D721Med (cell line): ENCODE results near the gene CD2BP2.

Experiments
- DNase-seq: peaks from one replicate; pipeline ENCODE4 v3.0.0; 2011; ENCODE audit warnings: low spot score; ENCODE audit not compliant: insufficient read length
- FAIRE-seq: peaks from 2 replicates; lab custom pipeline; 2011; peaks lifted over from hg19 to GRCh38; lab: Jason Lieb, UNC
- TF ChIP-seq, protein P1 (sequence below): IDR thresholded peaks from 2 replicates; pipeline ENCODE4 v1.5.1; 2012; ENCODE audit warnings: mild to moderate bottlenecking, control low read depth; ENCODE audit not compliant: insufficient read depth; ENCODE audit errors: missing control alignments

The CD2BP2 gene

DNA sequence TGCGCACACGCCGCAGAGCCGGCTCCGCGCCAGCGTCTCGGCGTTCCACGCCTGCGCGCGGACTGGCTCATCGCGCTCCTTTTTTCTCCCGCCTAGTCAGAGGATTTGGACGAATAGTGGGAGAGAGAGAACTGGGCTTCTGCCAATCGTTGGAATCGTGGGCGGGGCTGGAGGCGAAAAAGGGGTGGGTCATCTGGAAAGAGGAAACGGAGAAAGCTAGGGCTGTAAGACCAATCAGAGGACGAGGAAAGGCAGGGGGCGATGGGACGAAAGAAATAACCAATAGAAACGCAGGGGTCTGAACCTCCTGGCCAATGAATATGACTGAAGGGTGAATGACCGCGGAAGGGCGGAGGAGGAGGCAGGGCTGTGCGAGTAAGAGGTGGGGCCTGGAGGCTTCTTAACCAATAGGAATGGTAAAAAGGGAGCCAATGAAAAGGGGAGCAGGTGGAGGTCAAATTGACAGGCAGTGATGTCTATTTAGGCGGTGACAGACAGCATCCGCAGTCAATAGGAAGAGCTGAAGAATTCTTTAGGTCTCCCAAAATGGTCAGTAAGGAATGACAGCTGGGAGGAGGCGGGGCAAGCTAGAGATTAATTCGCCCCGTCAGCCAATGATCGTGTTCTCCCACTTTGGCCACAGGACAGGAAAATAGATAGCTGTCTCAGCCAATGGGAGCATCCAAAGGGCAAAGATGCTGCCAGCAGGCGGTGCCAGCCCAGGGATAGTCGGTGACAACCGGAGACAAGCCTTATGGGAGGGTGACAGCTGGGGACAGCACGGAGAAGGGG lies 15.5 kb upstream of the CD2BP2 start, which contains the start of gene TBC1D10B:
TSS of gene TBC1D10B (minus strand) at position 39 of the 792 bp plus-strand sequence. CDS start 311 bp downstream, outside the sequence.
- FAIRE-seq (peak; percentile 91), DNase-seq (peak; percentile 91)
- TF ChIP-seq, protein P1, sequence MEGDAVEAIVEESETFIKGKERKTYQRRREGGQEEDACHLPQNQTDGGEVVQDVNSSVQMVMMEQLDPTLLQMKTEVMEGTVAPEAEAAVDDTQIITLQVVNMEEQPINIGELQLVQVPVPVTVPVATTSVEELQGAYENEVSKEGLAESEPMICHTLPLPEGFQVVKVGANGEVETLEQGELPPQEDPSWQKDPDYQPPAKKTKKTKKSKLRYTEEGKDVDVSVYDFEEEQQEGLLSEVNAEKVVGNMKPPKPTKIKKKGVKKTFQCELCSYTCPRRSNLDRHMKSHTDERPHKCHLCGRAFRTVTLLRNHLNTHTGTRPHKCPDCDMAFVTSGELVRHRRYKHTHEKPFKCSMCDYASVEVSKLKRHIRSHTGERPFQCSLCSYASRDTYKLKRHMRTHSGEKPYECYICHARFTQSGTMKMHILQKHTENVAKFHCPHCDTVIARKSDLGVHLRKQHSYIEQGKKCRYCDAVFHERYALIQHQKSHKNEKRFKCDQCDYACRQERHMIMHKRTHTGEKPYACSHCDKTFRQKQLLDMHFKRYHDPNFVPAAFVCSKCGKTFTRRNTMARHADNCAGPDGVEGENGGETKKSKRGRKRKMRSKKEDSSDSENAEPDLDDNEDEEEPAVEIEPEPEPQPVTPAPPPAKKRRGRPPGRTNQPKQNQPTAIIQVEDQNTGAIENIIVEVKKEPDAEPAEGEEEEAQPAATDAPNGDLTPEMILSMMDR: peak; percentile 17

DNA sequence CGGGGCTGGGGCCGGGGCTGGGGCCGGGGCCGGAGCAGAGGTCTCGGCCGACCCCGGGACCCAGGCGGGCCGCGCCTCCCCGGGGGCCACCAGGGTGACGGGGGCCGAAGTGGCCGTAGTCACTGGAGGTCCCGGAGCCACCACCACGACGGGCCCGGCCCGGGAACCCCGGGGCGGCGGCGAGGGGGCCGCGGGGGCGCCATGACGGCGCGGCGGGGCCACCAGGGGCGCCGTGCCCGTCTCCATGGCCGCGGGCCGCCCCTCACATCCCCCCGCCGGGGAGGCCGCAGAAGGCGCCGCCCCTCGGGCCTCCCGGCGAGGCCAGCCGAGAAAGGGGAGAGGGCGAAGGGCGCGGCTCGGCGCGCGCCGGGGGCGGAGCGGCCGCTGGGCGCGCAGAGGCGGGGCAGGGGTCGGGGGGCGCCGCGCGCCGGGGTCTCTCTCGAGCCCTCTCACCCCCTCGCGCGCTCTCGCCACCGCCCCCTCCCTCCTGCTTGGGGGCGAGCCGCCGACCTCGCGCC lies 14.9 kb upstream of the CD2BP2 start:
- TF ChIP-seq, protein P1: no peak
- FAIRE-seq: no peak
- no peak for DNase-seq

DNA sequence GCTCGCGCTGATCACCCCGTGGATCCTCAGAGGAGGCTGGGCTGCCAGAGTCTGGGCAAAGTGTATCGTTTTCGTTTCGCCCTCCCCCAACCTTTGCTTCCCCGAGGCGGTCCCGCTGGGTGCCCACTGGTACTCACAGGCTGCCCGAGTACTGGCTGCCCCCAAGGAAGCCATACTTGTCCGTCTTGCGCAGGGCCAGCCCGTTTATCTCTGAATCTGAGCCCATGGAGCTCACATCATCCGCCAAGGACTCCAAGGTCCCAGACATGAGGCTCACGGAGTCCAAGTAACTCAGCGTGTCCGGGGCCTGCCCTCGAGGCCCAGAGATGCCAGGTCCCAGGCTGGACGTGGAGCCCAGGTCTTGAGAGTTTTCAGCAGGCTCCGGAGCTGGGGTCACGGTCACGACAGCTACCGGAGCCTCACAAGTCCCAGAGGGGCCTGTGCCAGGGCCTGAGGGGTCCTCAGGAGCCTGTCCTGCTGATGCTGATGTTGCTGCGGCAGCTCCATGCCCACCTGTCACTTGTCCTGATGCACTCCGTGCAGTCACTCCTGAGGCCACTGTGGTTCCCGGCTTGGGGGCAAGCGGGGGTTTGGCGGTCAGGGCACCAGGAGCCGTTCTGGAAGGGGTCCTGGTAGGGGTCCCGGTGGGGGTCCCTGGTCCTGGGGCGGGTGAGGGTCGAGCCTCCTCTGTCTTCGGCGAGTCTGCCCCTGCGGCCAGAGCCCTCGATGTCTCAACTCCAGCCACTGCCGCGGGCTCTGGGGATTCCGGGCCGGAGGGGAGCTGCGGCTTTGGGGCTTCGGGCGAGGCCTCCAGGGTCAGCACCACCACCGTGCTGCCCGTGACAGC lies 14.2 kb upstream of the CD2BP2 start:
- FAIRE-seq (no peak), DNase-seq (no peak)
- TF ChIP-seq, protein P1: no peak

DNA sequence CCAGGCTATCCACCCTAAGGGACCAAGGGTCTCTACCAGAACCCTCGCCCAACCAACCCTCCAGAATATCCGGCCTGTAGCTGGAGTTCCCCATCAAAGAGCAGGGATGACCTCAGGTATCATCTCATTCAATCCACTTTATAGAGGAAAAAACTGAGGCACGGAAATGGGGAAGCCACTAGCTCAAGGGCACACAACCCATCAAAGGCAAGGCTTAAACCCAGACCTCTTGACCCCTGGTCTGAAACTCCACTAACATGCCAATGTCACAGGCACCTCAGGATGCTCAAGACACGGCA lies 13.6 kb upstream of the CD2BP2 start:
- FAIRE-seq (no peak), DNase-seq (no peak)
- TF ChIP-seq, protein P1: no peak

DNA sequence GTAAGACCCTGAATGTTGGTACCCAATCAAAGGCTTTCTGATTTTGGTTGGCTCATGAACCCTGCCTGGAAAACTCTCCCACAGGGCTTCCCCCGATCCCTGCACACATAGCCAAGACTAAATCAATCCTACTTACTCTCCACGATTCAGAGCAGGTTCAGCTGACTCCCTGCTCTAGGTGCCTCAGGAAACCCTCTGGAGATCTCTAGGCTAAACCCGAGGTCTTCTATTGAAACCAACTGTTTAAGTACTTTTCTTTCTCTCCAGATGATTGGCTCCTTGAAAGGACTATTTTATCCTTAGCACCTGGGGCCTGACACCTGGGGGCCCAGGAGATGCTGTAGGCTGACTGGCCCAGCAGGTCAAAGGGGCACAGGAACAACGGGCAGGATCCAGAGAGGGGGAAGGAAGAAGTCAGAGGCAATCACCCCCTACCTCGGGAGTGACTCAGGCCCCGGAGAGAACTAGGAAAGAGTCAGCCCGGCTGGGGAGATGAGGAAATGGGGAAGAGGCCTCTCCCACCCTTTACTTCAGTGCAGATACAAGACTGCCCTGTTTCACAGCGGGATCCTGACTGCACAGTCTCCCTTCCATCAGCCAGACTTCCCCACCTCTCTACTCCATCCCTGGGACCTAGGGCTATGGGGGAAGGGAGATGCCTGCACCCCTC lies 13.1 kb upstream of the CD2BP2 start:
- TF ChIP-seq, protein P1: no peak
- no peak for DNase-seq
- FAIRE-seq: no peak

DNA sequence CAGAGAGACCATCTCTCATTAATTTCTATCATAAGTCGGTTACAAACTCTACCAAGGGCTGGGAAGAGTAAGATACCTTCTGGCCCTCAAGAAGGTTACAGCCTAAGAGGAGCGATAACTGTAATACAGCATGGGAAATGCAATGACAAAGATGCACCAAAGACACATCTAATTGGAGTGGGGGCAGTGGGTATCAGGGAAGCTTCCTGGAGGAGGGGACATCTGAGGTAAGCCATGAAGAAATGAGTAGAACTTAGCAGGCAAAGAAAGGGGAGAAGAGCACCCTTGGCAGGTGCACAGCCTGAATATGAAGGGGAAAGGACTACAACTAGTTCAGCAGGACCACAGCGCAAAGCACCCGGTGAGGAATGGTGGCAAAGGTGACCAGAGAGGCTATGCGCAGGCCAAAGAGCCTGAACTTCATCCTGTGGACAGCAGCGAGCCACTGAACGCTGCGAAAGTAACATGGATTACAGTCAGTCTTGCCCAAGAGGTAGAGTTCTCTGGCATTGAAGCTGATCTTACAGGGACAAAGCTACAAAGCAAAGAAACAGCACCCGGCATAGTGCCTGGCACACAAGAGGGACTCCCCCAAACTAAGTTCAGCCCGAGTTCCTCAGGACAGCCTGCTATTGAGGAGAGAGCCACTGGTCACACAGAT lies 12.4 kb upstream of the CD2BP2 start:
- no peak for FAIRE-seq
- no peak for DNase-seq
- TF ChIP-seq, protein P1: no peak
